Gastrocnemius medialis (tissue), 4 donors: Measurements from ENCODE around the gene NT5C1B. TPM values are rescaled to one million over a fixed set of nuclear protein-coding genes. Genes with fewer than 3 reads are reported as not detected.

ENCODE experiments used
- ATAC-seq, 2 donors: fragments of 150-250 bp; one replicate each; pipeline ENCODE4 v1.9.1; 2016
- DNase-seq, 2 donors: peaks; one replicate each; pipeline ENCODE4 v3.0.0-alpha.2; 2019
- H3K27ac ChIP-seq, 4 donors: fragments of 200-600 bp; sonication (generic); 1 replicate in 1 of 4; 2 replicates in 3 of 4; pipeline ENCODE4 v1.5.1; 2016 to 2018; ENCODE audit warnings: mild to moderate bottlenecking in 2 of 4, moderate library complexity in 1 of 4
- H3K27me3 ChIP-seq, 3 donors: fragments of 200-600 bp; sonication (generic) in 2 of 3; 1 replicate in 1 of 3; 2 replicates in 2 of 3; pipeline versions ENCODE4 v1.5.1 to v1.6.0; 2016 to 2019; ENCODE audit warnings: mild to moderate bottlenecking in 1 of 3, moderate library complexity in 1 of 3
- H3K36me3 ChIP-seq, 2 donors: fragments of 200-600 bp; sonication (generic) in 1 of 2; one replicate each; pipeline ENCODE4 v1.5.1; 2017 to 2018
- H3K4me1 ChIP-seq, 2 donors: fragments of 200-600 bp; sonication (generic) in 1 of 2; one replicate each; pipeline ENCODE4 v1.5.1; 2016 to 2017; ENCODE audit warnings: mild to moderate bottlenecking in 2 of 2
- H3K4me3 ChIP-seq, 4 donors: fragments of 200-600 bp; sonication (generic) in 3 of 4; 1 replicate in 1 of 4; 2 replicates in 3 of 4; pipeline ENCODE4 v1.5.1; 2016 to 2019; ENCODE audit warnings: mild to moderate bottlenecking in 2 of 4
- H3K9me3 ChIP-seq, 3 donors: fragments of 200-600 bp; sonication (generic) in 2 of 3; 1 replicate in 1 of 3; 2 replicates in 2 of 3; pipeline ENCODE4 v1.5.1; 2016 to 2019
- POLR2A ChIP-seq, 2 donors: fragments of 450-650 bp; IDR thresholded peaks; one replicate each; pipeline ENCODE4 v1.6.1; 2017; ENCODE audit warnings: antibody characterized with exemption in 2 of 2, mild to moderate bottlenecking in 2 of 2, moderate library complexity in 2 of 2
- in situ Hi-C, 4 donors: fragments of 200-750 bp; cut with MboI; loops; one replicate each; pipeline versions ENCODE4 v1.15.0 to v1.8.0; 2017; ENCODE audit warnings: low sequenced_read_pairs in 4 of 4
- intact Hi-C: fragments of 100-400 bp; cut with DNase I; formaldehyde crosslinking; loops from one replicate; pipeline ENCODE4 v1.15.1; 2023; ENCODE audit warnings: low total_unique reads
- total RNA-seq, 4 donors: library from RNA; depleted of rRNA; stranded (reverse); fragments of >200 nt; gene quantifications; one replicate each; pipeline versions ENCODE4 v1.1.0 to v1.2.3, GENCODE V29; 2016
- TF ChIP-seq, protein P1 (sequence below), 5 experiments: fragments of 450-650 bp in 3 of 5; fragments of 200-600 bp in 2 of 5; sonication (generic) in 2 of 5; IDR thresholded peaks in 4 of 5; conservative IDR thresholded peaks in 1 of 5; 1 replicate in 4 of 5; 2 replicates in 1 of 5; pipeline ENCODE4 v1.5.1; 2016 to 2019; ENCODE audit warnings: antibody characterized with exemption in 5 of 5, mild to moderate bottlenecking in 3 of 5, moderate library complexity in 3 of 5

The NT5C1B gene
- total RNA-seq, 4 donors from 2014 or later, result not detected

DNA sequence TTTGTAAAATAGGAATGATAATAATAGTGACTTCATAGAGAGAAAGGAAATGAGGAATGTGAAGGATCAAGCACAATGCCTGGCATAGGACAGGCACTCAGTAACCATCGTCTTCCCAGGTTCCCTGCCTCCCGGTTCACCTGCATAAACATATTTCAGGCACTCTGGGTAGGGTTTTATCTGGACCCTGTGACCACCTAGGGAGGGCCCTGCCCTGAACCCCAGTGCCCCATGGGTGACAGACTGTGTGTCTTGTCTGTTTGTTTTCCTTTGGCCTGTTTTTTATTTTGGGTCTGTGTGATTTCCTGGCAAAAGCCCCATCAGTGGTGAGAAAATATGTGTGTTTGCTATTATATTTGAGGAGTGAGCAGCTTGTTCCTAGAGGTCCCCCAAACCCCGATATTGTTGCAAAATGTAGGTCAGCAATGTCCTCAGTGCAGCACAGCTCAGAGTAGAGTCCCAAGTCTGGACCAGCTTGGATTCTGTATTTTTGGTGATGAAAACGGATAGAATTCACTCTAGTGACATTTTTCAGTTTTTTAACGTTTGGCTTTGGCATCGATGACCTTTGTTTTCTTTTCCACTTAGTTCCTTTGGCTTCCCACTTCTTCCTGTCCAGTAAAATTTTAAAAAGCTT lies 9.6 kb upstream of the NT5C1B start:
- Histone ChIP-seq H3K9me3 (no peaks in the 10 kb centered on the region), H3K4me1 (no peaks in the 10 kb centered on the region), H3K4me3 (no peak overlapping the region), H3K36me3 (no peaks in the 10 kb centered on the region), H3K27ac (no peak overlapping the region), H3K27me3 (no peaks in the 10 kb centered on the region)
- TF ChIP-seq POLR2A (IDR thresholded peaks at IDR 0.05), result no peak
- TF ChIP-seq, protein P1, sequence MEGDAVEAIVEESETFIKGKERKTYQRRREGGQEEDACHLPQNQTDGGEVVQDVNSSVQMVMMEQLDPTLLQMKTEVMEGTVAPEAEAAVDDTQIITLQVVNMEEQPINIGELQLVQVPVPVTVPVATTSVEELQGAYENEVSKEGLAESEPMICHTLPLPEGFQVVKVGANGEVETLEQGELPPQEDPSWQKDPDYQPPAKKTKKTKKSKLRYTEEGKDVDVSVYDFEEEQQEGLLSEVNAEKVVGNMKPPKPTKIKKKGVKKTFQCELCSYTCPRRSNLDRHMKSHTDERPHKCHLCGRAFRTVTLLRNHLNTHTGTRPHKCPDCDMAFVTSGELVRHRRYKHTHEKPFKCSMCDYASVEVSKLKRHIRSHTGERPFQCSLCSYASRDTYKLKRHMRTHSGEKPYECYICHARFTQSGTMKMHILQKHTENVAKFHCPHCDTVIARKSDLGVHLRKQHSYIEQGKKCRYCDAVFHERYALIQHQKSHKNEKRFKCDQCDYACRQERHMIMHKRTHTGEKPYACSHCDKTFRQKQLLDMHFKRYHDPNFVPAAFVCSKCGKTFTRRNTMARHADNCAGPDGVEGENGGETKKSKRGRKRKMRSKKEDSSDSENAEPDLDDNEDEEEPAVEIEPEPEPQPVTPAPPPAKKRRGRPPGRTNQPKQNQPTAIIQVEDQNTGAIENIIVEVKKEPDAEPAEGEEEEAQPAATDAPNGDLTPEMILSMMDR (IDR thresholded peaks at IDR 0.05 in 4 of 5, conservative IDR thresholded peaks at IDR 0.05 in 1 of 5), result no peak
- no peak for ATAC-seq
- no peak for DNase-seq
- in situ Hi-C loops, result no loop called here
- intact Hi-C loops, result no loop called here

DNA sequence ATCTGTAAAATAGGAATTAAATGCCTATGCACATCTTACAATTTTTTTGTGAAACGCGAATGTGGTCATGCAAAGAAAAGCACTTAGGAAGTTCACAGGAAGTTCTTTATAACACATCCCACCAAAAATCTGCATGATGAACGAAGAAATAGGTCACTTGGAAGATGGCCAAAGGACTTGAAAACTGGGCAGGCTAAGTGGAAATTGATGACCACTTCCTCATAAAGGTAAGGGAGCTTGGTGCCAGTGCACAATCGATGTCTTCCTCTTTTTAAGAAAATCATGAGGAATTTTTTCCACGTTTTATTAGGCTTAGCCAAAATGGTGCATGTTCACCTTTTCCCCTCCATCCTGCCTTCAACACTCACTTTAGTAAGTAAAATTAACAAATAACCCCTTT lies 8.2 kb upstream of the NT5C1B start:
- no peak for ATAC-seq

DNA sequence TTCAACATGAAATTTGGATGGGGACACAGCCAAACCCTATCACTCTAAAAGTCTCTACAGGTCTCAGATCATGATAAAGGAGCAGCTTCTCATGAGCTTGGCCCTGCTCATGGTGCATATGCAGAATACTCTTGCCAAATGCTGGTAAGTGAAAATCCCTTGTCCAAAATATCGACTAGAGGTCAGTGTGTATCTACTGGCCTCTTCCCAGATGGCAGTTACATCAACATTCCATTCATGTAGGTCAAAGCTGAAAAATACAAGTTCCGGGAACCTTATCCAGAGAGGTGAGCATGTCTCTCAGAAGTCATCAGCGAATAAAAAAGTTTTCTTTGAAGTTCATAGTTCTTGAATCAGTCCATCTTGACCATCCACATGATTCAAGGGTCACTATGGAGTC lies 7.6 kb upstream of the NT5C1B start:
- H3K4me1 ChIP-seq, result no peaks in the 10 kb centered on the region
- in situ Hi-C loops (no loop called here), intact Hi-C loops (no loop called here)
- no peak for ATAC-seq
- H3K4me3 ChIP-seq, result no peak overlapping the region
- no peak overlapping the region for H3K27ac ChIP-seq
- DNase-seq, result no peak
- no peak for TF ChIP-seq POLR2A (IDR thresholded peaks at IDR 0.05)
- TF ChIP-seq, protein P1 (IDR thresholded peaks at IDR 0.05 in 4 of 5, conservative IDR thresholded peaks at IDR 0.05 in 1 of 5), result no peak
- H3K36me3 ChIP-seq, result no peaks in the 10 kb centered on the region
- no peaks in the 10 kb centered on the region for H3K27me3 ChIP-seq
- H3K9me3 ChIP-seq, result no peaks in the 10 kb centered on the region

More for the DNA sequence above, 8.2 kb upstream of the NT5C1B start:
- no peak for DNase-seq
- H3K36me3 ChIP-seq, result no peaks in the 10 kb centered on the region
- H3K4me3 ChIP-seq, result no peak overlapping the region
- H3K27me3 ChIP-seq, result no peaks in the 10 kb centered on the region
- H3K27ac ChIP-seq, result no peak overlapping the region
- H3K9me3 ChIP-seq, result no peaks in the 10 kb centered on the region
- TF ChIP-seq, protein P1 (IDR thresholded peaks at IDR 0.05 in 4 of 5, conservative IDR thresholded peaks at IDR 0.05 in 1 of 5), result no peak
- in situ Hi-C loops (no loop called here), intact Hi-C loops (no loop called here)
- no peaks in the 10 kb centered on the region for H3K4me1 ChIP-seq

DNA sequence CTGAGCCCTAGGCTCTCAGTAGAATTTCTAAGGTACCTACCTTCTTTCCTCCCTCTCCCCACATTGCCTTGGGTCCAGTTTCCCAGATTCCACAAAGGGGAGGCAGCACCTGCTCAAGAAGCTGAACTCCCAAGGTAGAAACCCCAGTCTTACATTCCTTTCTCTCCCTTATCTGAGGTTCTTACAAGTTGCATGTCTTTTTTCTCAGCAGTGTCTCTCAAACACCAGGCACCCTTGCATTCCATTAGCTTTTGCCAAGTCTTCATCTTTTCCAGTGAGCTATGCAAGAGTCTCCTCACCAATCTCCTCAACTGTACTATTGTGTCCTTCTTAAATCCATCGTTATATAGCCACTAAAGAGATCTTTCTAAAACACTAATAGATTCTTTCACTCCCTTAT lies 4.1 kb upstream of the NT5C1B start:
- Histone ChIP-seq H3K27me3 (no peaks in the 10 kb centered on the region), H3K4me1 (no peaks in the 10 kb centered on the region), H3K36me3 (no peaks in the 10 kb centered on the region), H3K9me3 (no peaks in the 10 kb centered on the region), H3K4me3 (no peak overlapping the region), H3K27ac (no peak overlapping the region)
- in situ Hi-C loops, result no loop called here
- no peak for ATAC-seq
- intact Hi-C loops, result no loop called here
- DNase-seq, result no peak
- TF ChIP-seq POLR2A (IDR thresholded peaks at IDR 0.05), result no peak
- TF ChIP-seq, protein P1 (IDR thresholded peaks at IDR 0.05 in 4 of 5, conservative IDR thresholded peaks at IDR 0.05 in 1 of 5), result no peak

DNA sequence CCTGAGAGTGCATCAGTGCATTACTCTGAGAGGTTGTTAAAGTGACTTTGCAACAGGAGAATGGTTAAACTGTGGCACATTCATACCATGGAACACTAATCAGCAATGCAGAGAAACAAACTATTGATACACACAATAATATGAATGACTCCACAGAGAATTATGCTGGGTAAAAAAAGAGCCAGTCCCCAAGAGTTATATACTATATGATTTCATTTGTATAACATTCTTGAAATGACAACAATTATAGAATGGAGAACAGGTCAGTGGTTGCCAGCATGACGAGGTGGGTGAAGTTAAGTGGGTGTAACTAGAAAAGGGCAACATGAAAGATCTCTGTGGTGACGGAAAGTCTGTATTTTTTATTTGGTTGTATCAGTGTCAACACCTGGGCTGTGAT lies 3.0 kb upstream of the NT5C1B start:
- no peaks in the 10 kb centered on the region for H3K9me3 ChIP-seq
- no peaks in the 10 kb centered on the region for H3K4me1 ChIP-seq
- no peak overlapping the region for H3K27ac ChIP-seq
- intact Hi-C loops, result no loop called here
- DNase-seq (no peak), ATAC-seq (no peak)
- H3K36me3 ChIP-seq, result no peaks in the 10 kb centered on the region
- no peak for TF ChIP-seq POLR2A (IDR thresholded peaks at IDR 0.05)
- TF ChIP-seq, protein P1 (IDR thresholded peaks at IDR 0.05 in 4 of 5, conservative IDR thresholded peaks at IDR 0.05 in 1 of 5), result no peak
- H3K4me3 ChIP-seq, result no peak overlapping the region
- H3K27me3 ChIP-seq, result no peaks in the 10 kb centered on the region
- in situ Hi-C loops, result no loop called here
